ENCODE results near the gene EVA1A. TPM values are rescaled to one million over a fixed set of nuclear protein-coding genes. Genes with fewer than 3 reads are reported as not detected.

Gene EVA1A
- total and polyA plus RNA-seq, 2 experiments from 2014 or later, result 126 to 145 TPM

- WGBS, 2 experiments (ENCODE audit: low coverage in 1 of 2, low lambda C conversion rate in 2 of 2, missing lambda C conversion rate in 2 of 2), result 97% methylated on average over 6 of the region's 6 CpGs
- peaks cover 22% of the 10 kb centered on the region; the same call in 1 of the 2 replicates for H4K20me1 ChIP-seq (ENCODE audit: insufficient read depth)
- in situ Hi-C loops (cut with MboI), result no loop called here
- no peak for TF ChIP-seq EZH2 (IDR thresholded peaks at IDR 0.05; ENCODE audit: insufficient read depth, poor library complexity, severe bottlenecking)
- TF ChIP-seq EZH2phosphoT487 (IDR thresholded peaks at IDR 0.05; ENCODE audit: insufficient read depth, low read depth), result no peak
- H3K9ac ChIP-seq, result no peak overlapping the region
- no peak overlapping the region for H3K4me2 ChIP-seq (ENCODE audit: unreplicated experiment)
- H2AFZ ChIP-seq, result no peak overlapping the region
- no peak overlapping the region for H3K4me3 ChIP-seq
- H3K27me3 ChIP-seq (replicated peaks; ENCODE audit: insufficient read depth), result no peaks in the 10 kb centered on the region
- no peaks in the 10 kb centered on the region for H3K9me2 ChIP-seq (ENCODE audit: insufficient read depth)
- no peaks in the 10 kb centered on the region for H3K9me3 ChIP-seq (ENCODE audit: low read depth)
- H3K27ac ChIP-seq, result no peak overlapping the region
- peaks cover 91% of the 10 kb centered on the region for H3K36me3 ChIP-seq (ENCODE audit: low read depth)
- H3F3A ChIP-seq (ENCODE audit: insufficient read depth), result peaks cover 52% of the 10 kb centered on the region
- no peak for DNase-seq
- H3K4me1 ChIP-seq (ENCODE audit: insufficient read depth), result peaks cover 17% of the 10 kb centered on the region
- peaks cover 98% of the 10 kb centered on the region for H3K79me2 ChIP-seq (ENCODE audit: insufficient read depth)
Observed at GRCh38 chr2:75517547-75518230, 43.0 kb downstream of the EVA1A start.

GRCh38 chr2:75516378-75517360 is 44.1 kb downstream of the EVA1A start:
- Histone ChIP-seq H4K20me1 (ENCODE audit: insufficient read depth) (peaks cover 17% of the 10 kb centered on the region; the same call in 1 of the 2 replicates), H3K4me3 (no peak overlapping the region), H3K27ac (no peak overlapping the region), H3K9ac (no peak overlapping the region), H3K36me3 (ENCODE audit: low read depth) (peaks cover 94% of the 10 kb centered on the region), H3K9me2 (ENCODE audit: insufficient read depth) (no peaks in the 10 kb centered on the region), H3K4me2 (ENCODE audit: unreplicated experiment) (no peak overlapping the region), H3K79me2 (ENCODE audit: insufficient read depth) (peaks cover 98% of the 10 kb centered on the region), H3K9me3 (ENCODE audit: low read depth) (no peaks in the 10 kb centered on the region), H3K4me1 (ENCODE audit: insufficient read depth) (peaks cover 16% of the 10 kb centered on the region), H3K27me3 (replicated peaks; ENCODE audit: insufficient read depth) (no peaks in the 10 kb centered on the region), H3F3A (ENCODE audit: insufficient read depth) (peaks cover 43% of the 10 kb centered on the region), H2AFZ (no peak overlapping the region)
- DNase-seq, result no peak
- 80 to 84% methylated on average over 8 of the region's 8 CpGs for WGBS, 2 experiments (ENCODE audit: low coverage in 1 of 2, low lambda C conversion rate in 2 of 2, missing lambda C conversion rate in 2 of 2)
- TF ChIP-seq EZH2phosphoT487 (IDR thresholded peaks at IDR 0.05; ENCODE audit: insufficient read depth, low read depth) (no peak), EZH2 (IDR thresholded peaks at IDR 0.05; ENCODE audit: insufficient read depth, poor library complexity, severe bottlenecking) (no peak)
- in situ Hi-C loops (cut with MboI), result no loop called here

GRCh38 chr2:75515584-75516368 is 45.0 kb downstream of the EVA1A start:
- Histone ChIP-seq H3K36me3 (ENCODE audit: low read depth) (peaks cover 91% of the 10 kb centered on the region), H3K4me2 (ENCODE audit: unreplicated experiment) (no peak overlapping the region), H3K27ac (no peak overlapping the region), H3K9ac (no peak overlapping the region), H4K20me1 (ENCODE audit: insufficient read depth) (peaks cover 10% of the 10 kb centered on the region; the same call in 1 of the 2 replicates), H3K9me2 (ENCODE audit: insufficient read depth) (no peaks in the 10 kb centered on the region), H3K9me3 (ENCODE audit: low read depth) (no peaks in the 10 kb centered on the region), H3K27me3 (replicated peaks; ENCODE audit: insufficient read depth) (no peaks in the 10 kb centered on the region), H3K4me1 (ENCODE audit: insufficient read depth) (peaks cover 16% of the 10 kb centered on the region), H3F3A (ENCODE audit: insufficient read depth) (peaks cover 35% of the 10 kb centered on the region; the same call in 1 of the 2 replicates), H3K4me3 (no peak overlapping the region), H2AFZ (no peak overlapping the region), H3K79me2 (ENCODE audit: insufficient read depth) (peaks cover 98% of the 10 kb centered on the region)
- 97 to 98% methylated on average over 7 of the region's 7 CpGs for WGBS, 2 experiments (ENCODE audit: low coverage in 1 of 2, low lambda C conversion rate in 2 of 2, missing lambda C conversion rate in 2 of 2)
- no peak for TF ChIP-seq EZH2phosphoT487 (IDR thresholded peaks at IDR 0.05; ENCODE audit: insufficient read depth, low read depth)
- TF ChIP-seq EZH2 (IDR thresholded peaks at IDR 0.05; ENCODE audit: insufficient read depth, poor library complexity, severe bottlenecking), result no peak
- in situ Hi-C loops (cut with MboI), result no loop called here
- no peak for DNase-seq

Measured in GM23248 (cell line).